Kidney epithelial cell (primary cell): ENCODE measurements around the gene IFNGR1. TPM values are rescaled to one million over a fixed set of nuclear protein-coding genes. Genes with fewer than 3 reads are reported as not detected.

Experiments used
- DNase-seq: peaks from one replicate; pipeline ENCODE4 v3.0.0-alpha.2; 2010; ENCODE audit warnings: low read depth
- H3K27me3 ChIP-seq: 2 replicates; pipeline ENCODE4 v1.6.0; 2011; ENCODE audit warnings: low read length; ENCODE audit not compliant: control insufficient read depth, insufficient read depth
- H3K36me3 ChIP-seq: 2 replicates; pipeline ENCODE4 v1.5.1; 2011; ENCODE audit warnings: low read length; ENCODE audit not compliant: control insufficient read depth, insufficient read depth
- H3K4me3 ChIP-seq: 2 replicates; pipeline ENCODE4 v1.5.1; 2011; ENCODE audit warnings: low read depth, mild to moderate bottlenecking, control low read depth, low read length
- CTCF ChIP-seq: IDR thresholded peaks from 2 replicates; pipeline ENCODE4 v1.5.1; 2011; ENCODE audit warnings: mild to moderate bottlenecking, moderate library complexity, low read length, control low read depth, inconsistent platforms; ENCODE audit not compliant: insufficient read depth, poor library complexity, severe bottlenecking
- total RNA-seq: library from RNA; depleted of rRNA; stranded (reverse); fragments of >200 nt; gene quantifications from 2 replicates; pipeline ENCODE4 v1.2.3, GENCODE V29; 2015

The IFNGR1 gene
- total RNA-seq, 1 donor from 2014 or later: 55.6 TPM

- Histone ChIP-seq H3K4me3 (no peak overlapping the region), H3K36me3 (no peaks in the 10 kb centered on the region), H3K27me3 (no peaks in the 10 kb centered on the region)
- DNase-seq: no peak
- TF ChIP-seq CTCF: no peak
These were observed 62.5 kb downstream of the IFNGR1 start for GRCh38 chr6:137156650-137157049.

GRCh38 chr6:137155830-137156229 lies 63.4 kb downstream of the IFNGR1 start:
- H3K36me3 ChIP-seq: no peaks in the 10 kb centered on the region
- DNase-seq: no peak
- no peak overlapping the region for H3K4me3 ChIP-seq
- no peaks in the 10 kb centered on the region for H3K27me3 ChIP-seq
- no peak for TF ChIP-seq CTCF

- no peaks in the 10 kb centered on the region for H3K27me3 ChIP-seq
- no peak for TF ChIP-seq CTCF
- no peak overlapping the region for H3K4me3 ChIP-seq
- DNase-seq: no peak
- no peaks in the 10 kb centered on the region for H3K36me3 ChIP-seq
These were observed 69.1 kb downstream of the IFNGR1 start for GRCh38 chr6:137150072-137150471.

- no peak overlapping the region for H3K4me3 ChIP-seq
- no peaks in the 10 kb centered on the region for H3K27me3 ChIP-seq
- no peak for DNase-seq
- H3K36me3 ChIP-seq: no peaks in the 10 kb centered on the region
- TF ChIP-seq CTCF: no peak
These were observed 70.2 kb downstream of the IFNGR1 start for GRCh38 chr6:137149035-137149393.

GRCh38 chr6:137148306-137149034 lies 70.7 kb downstream of the IFNGR1 start:
- no peak overlapping the region for H3K4me3 ChIP-seq
- TF ChIP-seq CTCF: no peak
- no peaks in the 10 kb centered on the region for H3K27me3 ChIP-seq
- H3K36me3 ChIP-seq: no peaks in the 10 kb centered on the region
- DNase-seq: no peak

Other genes with a start within 250 kb of the IFNGR1 start
- 0.46 and 0.89 TPM in 2 replicates for gene IL20RA, start 174.4 kb downstream of the IFNGR1 start, total RNA-seq
- not detected in 2 replicates for gene IL22RA2, start 45.7 kb downstream of the IFNGR1 start, total RNA-seq